GM19239 (cell line): ENCODE data around the gene DLL1.

ENCODE experiments used
- DNase-seq: peaks from one replicate; pipeline ENCODE4 v3.0.0; 2011; ENCODE audit warnings: low spot score; ENCODE audit not compliant: insufficient read length
- FAIRE-seq: peaks from 2 replicates; lab custom pipeline; 2011; peaks lifted over from hg19 to GRCh38; lab: Jason Lieb, UNC

The DLL1 gene

GRCh38 chr6:170254315-170255213, 36.3 kb downstream of the DLL1 start:
- DNase-seq, result no peak
- no peak for FAIRE-seq

DNA sequence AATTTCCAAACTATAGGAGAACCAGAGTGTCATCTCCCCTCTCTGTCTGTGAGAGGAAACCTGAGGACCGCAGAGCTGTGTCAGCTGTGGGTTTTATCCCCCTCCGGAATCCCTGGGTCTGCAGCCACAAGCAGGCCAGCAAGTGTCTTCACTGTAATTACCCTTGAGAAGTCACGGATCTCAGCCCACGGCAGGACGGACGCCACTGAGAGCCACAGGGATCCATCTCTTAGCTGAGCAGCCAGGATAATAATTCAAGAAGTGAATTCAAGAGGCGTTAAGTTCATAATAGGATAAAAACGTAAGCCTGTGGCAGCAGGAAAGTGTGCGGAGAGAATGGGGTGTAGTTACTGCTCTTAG, 37.0 kb downstream of the DLL1 start:
- FAIRE-seq, result no peak

GRCh38 chr6:170253226-170253909, 37.5 kb downstream of the DLL1 start:
- no peak for FAIRE-seq

More for the DNA sequence above, 37.0 kb downstream of the DLL1 start:
- DNase-seq, result no peak

GRCh38 chr6:170251776-170252571, 38.9 kb downstream of the DLL1 start:
- FAIRE-seq (no peak), DNase-seq (no peak)

More at GRCh38 chr6:170253226-170253909, 37.5 kb downstream of the DLL1 start:
- DNase-seq, result no peak

DNA sequence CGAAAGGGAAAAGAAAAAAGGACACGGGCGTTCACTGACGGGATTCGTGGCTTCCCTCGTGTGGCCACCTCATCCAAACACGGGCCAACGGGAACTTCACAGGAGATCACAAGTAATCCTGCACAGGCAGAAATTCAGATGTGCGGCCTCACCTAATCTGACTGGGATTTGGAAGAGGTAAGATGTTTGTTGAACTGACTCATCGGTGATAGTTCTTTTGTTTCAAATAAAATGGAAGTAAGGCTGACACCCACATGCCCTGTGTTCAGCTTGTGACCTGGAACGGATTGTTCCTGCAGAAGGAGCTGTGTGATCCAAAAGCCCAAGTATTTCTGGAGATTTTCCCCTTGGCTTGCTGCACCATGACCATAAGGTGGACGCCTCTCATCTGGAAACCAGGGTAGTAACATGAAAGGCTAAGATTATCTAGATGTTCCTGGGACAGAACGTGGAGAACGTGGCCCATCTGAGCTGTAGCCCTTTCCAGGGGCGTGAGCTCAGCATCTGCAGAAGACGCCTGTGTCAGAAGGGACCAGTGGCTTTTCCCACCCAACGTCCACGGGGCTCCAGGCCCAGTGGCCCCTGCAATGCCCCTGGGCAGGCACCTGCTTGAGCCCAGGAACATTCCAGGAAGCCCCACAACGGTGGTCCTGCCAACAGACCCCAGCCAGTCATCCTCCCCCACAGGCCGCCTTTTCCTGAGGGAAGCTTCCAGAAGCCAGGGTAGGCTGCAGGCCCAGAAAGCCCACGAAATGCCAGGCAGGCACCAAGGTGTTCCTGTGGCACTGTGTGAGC, 39.7 kb downstream of the DLL1 start:
- DNase-seq (no peak), FAIRE-seq (no peak)

DNA sequence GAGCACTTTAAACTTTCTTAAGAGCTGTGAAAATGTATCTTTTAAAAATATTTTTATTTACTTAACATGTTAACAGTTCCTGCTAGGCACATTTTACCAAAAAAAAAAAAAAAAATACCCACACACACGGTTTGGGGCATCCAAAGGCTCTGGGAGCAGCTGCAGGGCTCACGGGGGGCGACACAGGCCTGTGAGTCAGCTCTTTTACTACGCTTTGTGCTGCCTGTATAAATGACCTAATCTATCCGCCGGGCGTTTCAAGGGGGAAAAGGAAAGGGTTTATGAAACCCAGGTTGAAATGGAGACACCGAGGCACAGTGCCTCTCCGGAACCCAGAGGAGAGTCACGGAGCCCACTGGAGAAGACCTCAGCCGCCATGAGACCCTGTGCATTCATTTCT, 40.4 kb downstream of the DLL1 start:
- no peak for DNase-seq
- no peak for FAIRE-seq

DNA sequence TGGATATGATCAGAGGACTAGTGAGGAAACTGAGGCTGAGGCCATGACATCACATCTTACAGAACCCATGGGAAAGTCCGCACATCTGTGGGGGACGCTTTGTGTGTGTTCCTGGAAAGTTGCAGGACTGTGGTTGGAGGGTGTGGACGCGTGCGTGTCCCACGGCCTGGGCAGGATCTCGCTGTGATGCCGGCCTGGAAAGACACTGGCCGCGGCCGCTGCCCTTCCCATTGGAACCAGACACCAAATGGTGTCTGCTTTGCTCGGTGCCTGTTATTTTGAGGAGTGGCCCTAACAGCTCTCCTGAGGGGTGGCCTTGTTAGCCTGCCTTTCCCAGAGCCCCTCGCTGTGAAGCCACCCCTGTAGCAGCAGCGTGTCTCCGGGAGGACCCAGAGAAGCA, 41.1 kb downstream of the DLL1 start:
- no peak for FAIRE-seq

DNA sequence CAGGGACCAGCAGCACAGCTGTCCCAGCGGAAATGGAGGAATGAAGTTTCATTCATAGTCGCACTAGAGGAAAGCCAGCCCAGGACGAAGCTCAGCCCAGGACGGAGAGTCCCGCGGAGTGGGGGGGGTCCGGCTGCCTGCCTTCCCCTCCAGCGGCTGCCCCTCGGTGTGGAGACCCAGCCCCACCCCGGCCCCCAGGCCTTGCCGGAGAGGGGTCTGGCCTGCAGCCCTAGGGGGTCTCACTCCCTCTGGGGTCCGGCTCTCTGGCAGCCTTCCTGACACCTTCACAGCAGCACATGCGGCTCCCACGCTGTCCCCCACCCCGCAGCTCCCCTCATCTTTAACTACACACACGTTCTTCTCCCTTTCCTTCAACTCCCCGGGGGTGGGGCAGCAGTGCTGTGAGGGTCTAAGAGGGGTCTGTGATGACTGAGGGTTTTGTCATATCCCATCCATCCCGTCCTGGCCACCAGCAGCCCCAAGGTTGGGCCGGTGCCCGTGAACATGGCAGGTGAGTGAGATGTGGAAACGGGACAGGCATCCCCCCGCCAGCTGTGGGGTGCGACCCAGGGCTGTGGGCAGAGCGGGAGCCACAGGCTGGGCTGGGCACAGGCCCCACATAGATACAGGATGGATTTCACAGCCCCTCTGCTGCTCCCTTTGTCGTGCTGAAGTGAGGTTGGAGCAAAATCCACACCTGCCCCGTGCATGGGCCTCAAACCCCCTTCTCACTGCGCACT, 41.8 kb downstream of the DLL1 start:
- FAIRE-seq (no peak), DNase-seq (no peak)

More for the DNA sequence above, 41.1 kb downstream of the DLL1 start:
- no peak for DNase-seq

DNA sequence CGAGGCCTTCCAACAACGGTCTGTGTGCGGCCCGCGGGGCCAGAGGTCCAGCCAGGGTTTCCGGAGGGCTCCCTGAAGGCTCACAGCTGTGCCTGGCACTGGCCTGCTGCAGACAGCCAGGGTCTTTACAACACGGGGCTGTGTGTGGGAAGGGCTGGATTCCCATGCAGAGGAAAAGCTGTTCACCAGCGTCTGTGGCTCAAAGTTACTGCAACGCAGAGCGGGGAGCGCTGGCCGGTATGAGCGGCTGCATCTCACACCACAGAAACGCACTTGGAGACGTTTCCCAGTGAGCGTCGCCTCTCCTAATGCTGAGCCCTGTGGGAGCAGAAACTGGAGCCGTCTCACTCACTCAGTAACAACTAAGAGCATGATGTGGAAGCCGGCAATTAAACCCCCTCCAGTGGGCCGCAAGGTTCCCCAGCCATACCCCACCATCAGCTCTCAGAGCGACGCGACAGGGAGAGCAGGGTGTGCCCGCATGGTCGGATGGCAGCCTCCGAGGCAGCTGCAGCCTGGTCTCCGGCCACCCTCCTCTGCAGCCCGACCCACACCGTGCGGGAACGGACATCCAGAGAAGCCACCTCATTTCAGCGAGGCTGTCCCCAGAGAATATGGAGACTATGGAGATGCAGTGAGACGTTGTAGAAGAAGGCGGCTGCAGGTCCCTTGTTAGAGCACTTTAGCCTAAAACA, 42.6 kb downstream of the DLL1 start:
- no peak for FAIRE-seq
- no peak for DNase-seq

DNA sequence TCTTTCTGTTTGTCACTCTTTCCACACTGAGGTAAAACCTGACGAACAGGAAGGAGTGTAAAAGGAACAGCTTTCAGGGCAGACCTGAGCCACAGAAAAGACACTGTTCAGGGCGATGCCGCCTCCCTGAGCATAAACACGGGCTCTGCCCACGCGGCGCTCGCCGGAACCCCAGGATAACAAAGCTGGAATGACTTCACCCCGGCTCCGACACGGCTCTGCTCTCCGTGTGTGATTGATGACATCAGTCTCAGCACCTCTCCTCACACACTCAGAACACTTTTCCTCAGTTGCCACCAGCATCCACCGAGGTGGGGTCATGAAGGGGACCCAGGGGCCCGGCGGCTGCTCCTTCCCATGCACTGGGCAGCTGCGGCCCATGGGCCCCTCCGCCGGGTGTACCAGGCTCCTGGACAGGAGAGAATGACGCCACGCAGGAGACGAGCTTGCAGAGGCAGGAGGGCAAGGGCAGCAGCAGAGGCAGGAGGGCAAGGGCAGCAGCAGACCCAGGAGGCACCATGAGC, 43.6 kb downstream of the DLL1 start:
- FAIRE-seq (no peak), DNase-seq (no peak)

GRCh38 chr6:170245475-170245992, 45.3 kb downstream of the DLL1 start:
- no peak for FAIRE-seq
- DNase-seq, result no peak

DNA sequence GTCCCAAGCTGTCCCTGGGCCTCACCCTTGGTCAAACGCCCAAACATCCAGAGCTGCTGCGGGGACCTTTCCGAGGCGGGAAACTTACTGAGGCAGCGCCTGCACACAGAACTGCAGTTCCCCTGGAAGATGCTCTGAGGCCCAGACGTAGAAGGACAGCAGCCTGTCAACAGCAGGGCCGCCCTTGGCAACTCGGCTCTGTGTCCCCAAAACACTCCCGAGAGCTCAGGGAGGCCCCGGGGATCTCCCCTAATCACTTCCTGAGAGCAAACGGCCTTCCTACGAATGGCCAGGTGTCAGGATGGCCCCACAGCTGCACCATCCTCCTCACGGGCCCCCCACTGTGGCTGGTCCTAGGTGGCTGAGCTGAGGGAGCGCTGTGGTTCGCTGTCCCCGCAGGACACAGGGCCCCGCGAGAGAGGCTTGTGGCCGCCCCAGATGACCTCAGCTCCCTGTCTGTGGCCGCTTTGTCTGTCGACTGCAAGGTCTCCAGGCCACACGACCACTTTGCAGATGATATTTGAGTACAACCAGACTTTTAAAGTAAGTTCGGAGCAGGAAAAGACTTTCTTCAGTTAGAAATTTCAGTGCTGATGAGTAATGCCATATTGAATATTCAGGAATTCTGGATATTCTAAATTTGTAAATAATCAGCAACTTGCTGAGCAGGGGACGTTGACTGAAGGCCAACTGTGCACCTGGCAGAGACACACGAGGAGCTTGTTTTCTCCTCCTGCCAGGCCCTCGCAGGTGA, 46.0 kb downstream of the DLL1 start:
- FAIRE-seq, result no peak
- no peak for DNase-seq

- DNase-seq, result no peak
- FAIRE-seq, result no peak
Observed at GRCh38 chr6:170243791-170244291, 47.0 kb downstream of the DLL1 start.

DNA sequence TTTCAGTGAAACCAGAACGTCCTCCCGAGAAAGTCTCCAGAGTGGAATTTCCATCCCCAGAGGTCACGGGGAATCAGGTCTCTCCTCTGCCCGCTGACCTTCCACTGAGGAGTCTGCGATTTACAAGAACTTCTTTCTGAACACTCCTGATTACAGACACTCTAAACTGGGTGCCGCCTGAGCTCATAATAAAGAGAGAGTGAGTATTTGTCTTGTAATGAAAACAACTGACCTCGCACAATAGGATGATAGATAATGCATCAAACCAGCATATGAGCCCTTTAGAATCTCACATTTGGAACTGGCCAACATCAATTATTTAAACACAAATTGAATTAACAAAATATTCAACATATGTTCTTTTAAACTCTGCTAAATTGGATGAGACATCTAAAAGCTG, 47.5 kb downstream of the DLL1 start:
- no peak for FAIRE-seq
- no peak for DNase-seq

DNA sequence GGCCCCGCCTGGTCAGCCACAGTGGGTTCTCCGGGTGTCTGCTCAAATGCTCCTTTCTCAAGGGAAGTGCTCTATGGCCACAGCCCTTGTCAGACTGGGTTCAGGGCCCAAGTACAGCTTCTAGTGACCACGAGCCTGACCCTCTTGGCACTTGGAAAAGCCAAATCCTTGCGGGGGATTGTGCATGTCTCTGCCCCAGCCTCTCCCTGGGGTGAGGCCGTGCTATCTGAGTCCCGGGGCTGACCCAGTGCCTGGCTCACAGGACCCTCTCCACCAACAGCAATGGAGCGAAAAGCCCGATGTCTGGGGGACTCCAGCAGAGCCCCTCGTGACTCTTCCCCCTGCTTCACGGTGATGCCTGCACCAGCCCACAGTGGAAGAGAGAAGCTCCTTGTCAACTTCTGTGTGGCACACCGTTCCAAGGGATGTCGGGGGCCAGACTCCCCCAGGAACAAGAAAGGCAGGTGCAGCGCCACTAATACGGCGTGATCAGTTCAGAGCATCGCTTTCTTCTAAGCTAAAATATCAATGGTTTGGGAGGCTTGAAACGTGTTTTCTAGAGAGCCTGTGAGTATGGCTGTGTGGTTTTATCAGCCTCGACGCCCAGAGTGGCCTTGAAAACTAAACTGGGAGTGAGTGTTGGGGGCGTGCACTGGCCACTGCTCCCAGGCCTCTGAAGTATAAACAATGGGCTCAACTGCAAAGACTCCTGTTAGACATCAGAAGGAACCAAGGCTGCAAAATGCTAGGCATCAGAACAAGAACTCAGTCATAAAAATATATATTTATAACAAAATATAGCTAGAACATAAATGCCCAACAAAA, 51.9 kb downstream of the DLL1 start:
- DNase-seq, result no peak
- no peak for FAIRE-seq

DNA sequence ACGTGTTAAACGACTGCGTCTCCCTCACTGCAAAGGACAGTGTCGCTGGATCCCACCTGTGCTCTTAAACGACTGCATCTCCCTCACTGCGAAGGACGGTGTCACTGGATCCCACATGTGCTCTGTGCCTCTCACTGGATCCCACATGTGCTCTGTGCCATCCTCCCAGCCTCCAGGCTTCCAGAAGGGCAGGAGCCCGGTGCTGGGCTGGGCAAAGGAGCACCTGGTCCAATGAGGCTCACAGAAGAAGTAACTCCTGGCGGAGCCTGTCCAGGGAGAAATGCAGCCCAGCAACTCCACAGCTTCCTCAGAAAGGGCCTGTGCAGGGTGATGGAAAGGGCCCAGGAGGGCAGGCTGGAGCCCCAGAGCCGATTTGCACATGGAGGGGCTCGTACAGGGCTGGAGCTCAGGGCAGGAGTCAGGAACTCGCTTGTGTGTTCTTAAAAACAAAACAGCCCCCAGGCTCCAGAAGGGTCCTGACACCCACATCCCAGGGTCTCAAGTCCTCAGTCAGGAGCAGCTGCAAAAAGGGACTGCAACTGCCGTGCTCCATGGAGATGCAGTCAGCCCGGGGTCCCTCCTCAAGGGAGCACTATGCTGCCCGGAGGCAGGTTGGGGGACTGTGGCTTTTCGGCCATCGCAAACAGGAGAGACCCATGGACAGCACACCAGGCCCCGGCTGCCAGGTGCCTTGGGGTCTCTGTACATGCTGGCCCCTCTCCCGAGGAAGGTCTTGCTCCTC, 52.7 kb downstream of the DLL1 start:
- no peak for FAIRE-seq
- DNase-seq, result no peak
